A673 (cell line): ENCODE measurements around the gene HYAL3.
"Not testable (repeated sequence)": the region's sequence is repeated elsewhere in the genome, so short reads cannot be mapped to it uniquely, and the experiment has no call there.

Experiments used
- CTCF ChIP-seq: fragments of 300-800, 200-600 bp; sonication (generic); conservative IDR thresholded peaks from 2 replicates; pipeline ENCODE4 v1.5.1; 2017; ENCODE audit warnings: low read depth, mild to moderate bottlenecking, antibody characterized with exemption, low read length, moderate library complexity, mixed read lengths
- EZH2 ChIP-seq: fragments of 200-600 bp; sonication (generic); IDR thresholded peaks from 2 replicates; pipeline ENCODE4 v1.6.1; 2017; ENCODE audit warnings: borderline replicate concordance, low read depth, mild to moderate bottlenecking, mixed read lengths, antibody characterized with exemption, low read length; ENCODE audit not compliant: poor library complexity, severe bottlenecking

GRCh38 chr3:50284121-50284520 lies 15.1 kb downstream of the HYAL3 start:
- not testable (repeated sequence) for TF ChIP-seq CTCF, EZH2
